Measurements from ENCODE around the gene ARHGAP36. TPM values are rescaled to one million over a fixed set of nuclear protein-coding genes. Genes with fewer than 3 reads are reported as not detected.

The ARHGAP36 gene, protein sequence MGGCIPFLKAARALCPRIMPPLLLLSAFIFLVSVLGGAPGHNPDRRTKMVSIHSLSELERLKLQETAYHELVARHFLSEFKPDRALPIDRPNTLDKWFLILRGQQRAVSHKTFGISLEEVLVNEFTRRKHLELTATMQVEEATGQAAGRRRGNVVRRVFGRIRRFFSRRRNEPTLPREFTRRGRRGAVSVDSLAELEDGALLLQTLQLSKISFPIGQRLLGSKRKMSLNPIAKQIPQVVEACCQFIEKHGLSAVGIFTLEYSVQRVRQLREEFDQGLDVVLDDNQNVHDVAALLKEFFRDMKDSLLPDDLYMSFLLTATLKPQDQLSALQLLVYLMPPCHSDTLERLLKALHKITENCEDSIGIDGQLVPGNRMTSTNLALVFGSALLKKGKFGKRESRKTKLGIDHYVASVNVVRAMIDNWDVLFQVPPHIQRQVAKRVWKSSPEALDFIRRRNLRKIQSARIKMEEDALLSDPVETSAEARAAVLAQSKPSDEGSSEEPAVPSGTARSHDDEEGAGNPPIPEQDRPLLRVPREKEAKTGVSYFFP
- total RNA-seq (2014; rRNA removed; shearing (Covaris generic)): not detected in 2 replicates

DNA sequence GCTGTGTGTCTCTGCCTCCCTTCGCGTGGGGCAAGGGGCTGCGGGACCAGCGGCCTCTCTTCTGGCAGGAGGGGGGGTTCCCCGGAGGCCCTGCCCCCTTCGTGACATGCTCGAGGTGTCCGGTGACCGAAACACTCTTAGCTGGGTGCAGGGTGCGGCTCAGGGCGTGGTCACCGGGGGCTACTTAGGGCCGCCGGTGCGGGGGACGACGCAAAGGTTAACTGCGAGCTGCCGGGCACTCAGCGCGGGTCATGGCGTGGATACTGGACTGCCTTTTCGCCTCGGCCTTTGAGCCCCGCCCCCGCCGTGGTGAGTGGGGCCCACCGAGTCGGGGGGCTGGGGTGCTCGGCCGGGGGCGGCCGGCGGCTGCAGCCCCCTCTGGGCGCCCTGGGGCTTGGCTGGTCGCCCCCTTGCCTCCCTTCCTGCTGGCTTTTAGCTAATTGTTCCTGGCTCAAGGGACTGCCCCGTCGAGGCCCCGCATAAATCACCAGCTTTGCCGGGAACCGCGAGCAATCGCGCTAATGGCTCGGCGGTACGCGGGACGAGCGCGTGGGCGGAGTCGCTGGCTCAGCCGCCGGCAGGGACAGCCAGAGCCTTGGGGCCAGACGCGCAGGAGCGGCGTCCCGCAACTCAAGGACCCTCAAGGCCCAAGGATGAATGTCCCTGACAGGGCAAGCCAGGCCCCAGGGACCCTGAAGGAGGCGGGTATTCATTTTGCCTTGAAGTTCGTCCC, at the start of gene ARHGAP36:
Gene ARHGAP36, plus strand, starts transcription at position 211 of the 733 bp plus-strand sequence. CDS start 23,320 bp downstream, outside the sequence.
- DNase-seq (ENCODE audit: low spot score): no peak
- in situ Hi-C loops (cut with HindIII; ENCODE audit: low sequenced_read_pairs): no loop called here

GRCh38 chrX:131010186-131010585, 48.0 kb upstream of the ARHGAP36 start:
- in situ Hi-C loops (cut with HindIII; ENCODE audit: low sequenced_read_pairs): no loop called here
- no peak for DNase-seq (ENCODE audit: low spot score)

- in situ Hi-C loops (cut with HindIII; ENCODE audit: low sequenced_read_pairs): no loop called here
- no peak for DNase-seq (ENCODE audit: low spot score)
Observed at GRCh38 chrX:131025336-131025735, 32.8 kb upstream of the ARHGAP36 start.

GRCh38 chrX:131032354-131033230, 25.6 kb upstream of the ARHGAP36 start:
- DNase-seq (ENCODE audit: low spot score): no peak
- in situ Hi-C loops (cut with HindIII; ENCODE audit: low sequenced_read_pairs): no loop called here

GRCh38 chrX:131034063-131034462, 24.1 kb upstream of the ARHGAP36 start:
- no peak for DNase-seq (ENCODE audit: low spot score)
- in situ Hi-C loops (cut with HindIII; ENCODE audit: low sequenced_read_pairs): no loop called here

- DNase-seq (ENCODE audit: low spot score): no peak
- in situ Hi-C loops (cut with HindIII; ENCODE audit: low sequenced_read_pairs): no loop called here
Observed at GRCh38 chrX:131040781-131041180, 17.4 kb upstream of the ARHGAP36 start.

- in situ Hi-C loops (cut with HindIII; ENCODE audit: low sequenced_read_pairs): no loop called here
- no peak for DNase-seq (ENCODE audit: low spot score)
Observed at GRCh38 chrX:131041667-131042066, 16.5 kb upstream of the ARHGAP36 start.

DNA sequence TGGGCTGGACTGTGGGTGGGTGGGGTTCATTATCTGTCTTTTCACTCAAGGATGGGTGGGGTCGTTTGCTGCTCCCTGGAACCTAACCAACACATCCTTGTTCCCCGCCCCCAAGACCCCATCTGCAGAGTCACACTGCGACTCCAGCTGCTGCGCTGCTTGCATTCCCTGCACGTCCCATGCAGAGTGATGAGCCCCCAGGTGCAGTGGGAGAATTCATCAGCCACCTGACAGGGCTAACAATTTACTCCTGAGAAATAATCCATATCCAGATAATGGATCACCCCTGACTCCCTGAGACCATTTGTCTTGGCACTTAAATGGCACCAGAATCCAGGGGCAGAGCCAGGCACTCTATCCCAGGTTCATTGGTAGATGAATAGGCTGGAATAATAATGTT, 12.4 kb upstream of the ARHGAP36 start:
- in situ Hi-C loops (cut with HindIII; ENCODE audit: low sequenced_read_pairs): no loop called here
- no peak for DNase-seq (ENCODE audit: low spot score)

DNA sequence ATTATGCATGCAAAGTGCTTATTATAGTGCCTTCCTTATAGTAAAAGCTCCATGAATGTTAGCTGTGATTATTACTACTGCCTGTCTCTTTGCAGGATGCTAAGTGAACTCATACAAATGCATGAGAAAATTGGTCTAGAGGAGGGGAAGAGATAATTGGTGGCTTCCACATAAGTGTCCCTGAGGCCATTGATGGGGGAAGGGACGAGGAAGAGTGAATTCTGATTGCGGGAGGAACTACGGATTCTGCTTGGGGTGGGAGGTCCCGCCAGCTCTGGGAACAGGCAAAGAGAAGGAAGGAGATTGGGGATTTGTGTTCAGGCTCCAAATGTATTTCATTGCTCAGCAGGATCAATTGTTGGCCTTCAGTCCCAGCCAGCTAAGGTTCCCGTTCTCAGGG, 11.6 kb upstream of the ARHGAP36 start:
- no peak for DNase-seq (ENCODE audit: low spot score)
- in situ Hi-C loops (cut with HindIII; ENCODE audit: low sequenced_read_pairs): no loop called here

DNA sequence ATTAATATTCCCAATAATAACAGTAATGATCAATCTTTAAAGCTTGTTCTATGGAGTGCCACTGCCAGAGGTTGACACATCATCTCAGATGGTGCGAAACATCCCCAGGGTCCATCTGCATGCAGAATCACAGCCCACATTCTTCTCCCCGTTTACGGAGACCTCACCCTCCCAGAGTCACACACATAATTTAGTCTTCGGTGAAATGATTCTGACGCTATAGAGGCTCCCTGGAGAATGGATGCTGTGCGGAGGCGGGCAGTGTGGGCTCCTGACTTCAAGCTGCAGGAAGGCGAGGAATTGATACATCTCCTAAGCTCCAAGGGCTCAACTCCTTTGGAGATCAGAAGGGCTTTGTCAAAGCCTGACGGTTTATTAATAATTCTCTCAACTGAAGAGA, 11.0 kb upstream of the ARHGAP36 start:
- in situ Hi-C loops (cut with HindIII; ENCODE audit: low sequenced_read_pairs): no loop called here

GRCh38 chrX:131053076-131053475, 5.1 kb upstream of the ARHGAP36 start:
- in situ Hi-C loops (cut with HindIII; ENCODE audit: low sequenced_read_pairs): no loop called here
- no peak for DNase-seq (ENCODE audit: low spot score)

More for the DNA sequence above, 11.0 kb upstream of the ARHGAP36 start:
- DNase-seq (ENCODE audit: low spot score): no peak

- no peak for DNase-seq (ENCODE audit: low spot score)
- in situ Hi-C loops (cut with HindIII; ENCODE audit: low sequenced_read_pairs): no loop called here
Observed at GRCh38 chrX:131054906-131055305, 3.2 kb upstream of the ARHGAP36 start.

GRCh38 chrX:131057706-131058105, 440 bp upstream of the ARHGAP36 start:
- no peak for DNase-seq (ENCODE audit: low spot score)
- in situ Hi-C loops (cut with HindIII; ENCODE audit: low sequenced_read_pairs): no loop called here

GRCh38 chrX:131059246-131059645, 1.1 kb downstream of the ARHGAP36 start:
- DNase-seq (ENCODE audit: low spot score): no peak
- in situ Hi-C loops (cut with HindIII; ENCODE audit: low sequenced_read_pairs): no loop called here

DNA sequence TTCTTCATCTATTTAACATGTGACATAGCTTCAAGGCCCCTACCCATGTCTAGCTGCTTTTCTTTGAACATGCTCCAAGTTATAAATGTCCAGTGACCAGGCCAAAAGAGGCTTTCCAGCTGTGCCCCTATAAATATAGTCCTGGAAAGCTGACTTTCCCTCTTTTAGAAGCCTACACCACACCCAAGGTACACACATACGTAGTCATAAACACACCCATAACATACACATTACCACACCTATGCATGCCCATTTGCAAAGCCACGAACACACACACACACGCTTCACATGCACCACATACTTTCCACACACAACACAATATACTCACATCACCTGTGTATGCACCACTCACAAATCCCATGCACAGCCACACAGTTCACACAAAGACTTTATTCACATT, 2.0 kb downstream of the ARHGAP36 start:
- no peak for DNase-seq (ENCODE audit: low spot score)
- in situ Hi-C loops (cut with HindIII; ENCODE audit: low sequenced_read_pairs): no loop called here

DNA sequence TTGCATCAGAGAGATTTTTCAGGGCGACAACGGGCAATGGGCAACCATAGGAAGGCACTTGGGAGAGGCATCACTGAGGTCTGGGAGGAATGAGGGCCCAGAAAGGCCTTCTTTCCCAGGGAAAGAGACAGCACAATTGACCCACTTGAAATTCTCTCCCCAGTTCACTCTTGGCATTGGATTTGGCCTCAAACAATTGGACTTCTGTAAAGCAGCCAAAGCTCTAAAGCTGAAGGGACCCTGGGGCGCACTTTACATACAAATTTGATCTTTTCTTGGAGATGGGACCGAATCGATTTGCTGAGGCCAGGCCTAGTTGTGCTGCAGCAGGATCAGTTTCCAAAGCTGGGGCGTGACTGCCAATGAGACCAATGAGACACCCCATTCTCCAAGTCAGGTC, 3.2 kb downstream of the ARHGAP36 start:
- DNase-seq (ENCODE audit: low spot score): peak; percentile 10
- in situ Hi-C loops (cut with HindIII; ENCODE audit: low sequenced_read_pairs): no loop called here

DNA sequence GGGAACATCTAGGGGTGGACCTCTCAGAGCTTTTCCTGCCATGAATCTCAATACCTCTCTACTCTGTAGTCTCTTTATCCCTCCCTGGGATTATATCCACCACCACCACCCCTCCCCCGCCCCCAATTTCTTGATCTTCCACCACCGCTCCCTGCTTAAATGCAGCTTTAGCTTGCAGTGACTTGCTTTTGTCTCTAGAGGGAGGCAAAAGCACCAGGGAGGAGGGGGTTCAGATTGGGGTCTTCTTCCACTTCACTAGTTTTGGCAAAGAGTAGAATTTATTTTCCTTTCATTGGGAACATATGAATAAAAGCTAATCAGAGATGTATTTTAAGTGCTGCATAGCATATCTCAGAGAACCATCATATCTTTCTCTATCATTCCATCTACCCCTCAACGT, 5.5 kb downstream of the ARHGAP36 start:
- no peak for DNase-seq (ENCODE audit: low spot score)
- in situ Hi-C loops (cut with HindIII; ENCODE audit: low sequenced_read_pairs): no loop called here

DNA sequence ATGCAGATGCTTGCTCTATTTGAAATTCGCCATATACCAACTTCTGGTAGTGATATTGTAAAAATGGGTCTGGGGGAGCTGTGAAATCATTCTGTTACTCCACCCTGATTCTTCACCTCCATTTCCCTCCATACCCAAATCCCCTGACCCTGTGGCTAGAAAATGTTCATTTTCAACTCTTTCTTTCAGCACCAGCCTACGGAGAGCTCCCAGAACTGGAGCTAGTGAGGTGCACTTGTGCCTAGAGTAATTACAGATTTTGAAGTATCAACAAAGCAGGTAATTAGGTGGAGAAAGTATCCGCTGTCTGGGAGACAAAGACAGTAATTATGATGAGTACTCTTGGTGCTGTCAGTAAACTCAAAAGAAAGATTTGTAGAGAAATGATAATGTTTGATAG, 8.1 kb downstream of the ARHGAP36 start:
- DNase-seq (ENCODE audit: low spot score): no peak
- in situ Hi-C loops (cut with HindIII; ENCODE audit: low sequenced_read_pairs): no loop called here

GRCh38 chrX:131067216-131067615, 9.1 kb downstream of the ARHGAP36 start:
- no peak for DNase-seq (ENCODE audit: low spot score)
- in situ Hi-C loops (cut with HindIII; ENCODE audit: low sequenced_read_pairs): no loop called here

Measured in G401 (cell line).